Measurements from ENCODE around the gene ELL. TPM values are rescaled to one million over a fixed set of nuclear protein-coding genes. Genes with fewer than 3 reads are reported as not detected.

Gene ELL
- total RNA-seq, 1 donor from 2014 or later, result 15.5 TPM

DNA sequence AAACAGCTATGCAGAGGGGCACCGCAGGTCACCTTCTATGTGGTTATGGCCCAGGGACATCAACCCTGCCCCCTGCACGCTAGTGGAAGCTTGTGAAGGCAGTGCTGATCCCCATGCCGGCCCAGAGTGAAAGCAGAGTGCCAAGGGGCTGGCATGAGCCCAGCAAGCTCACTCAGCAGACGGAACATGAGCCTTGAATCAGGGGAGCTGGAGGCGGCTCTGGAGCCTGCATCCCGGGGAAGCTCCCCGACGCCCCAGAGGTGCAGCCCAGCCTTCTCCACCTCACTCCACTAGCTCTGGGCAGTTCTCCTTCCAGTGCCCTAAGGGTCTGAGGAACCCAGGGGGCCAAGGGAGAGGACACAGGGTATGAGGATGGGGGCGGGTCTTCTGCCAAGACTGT, 64.9 kb downstream of the ELL start:
- DNase-seq (ENCODE audit: low spot score, unreplicated experiment), result no peak
- Mint-ChIP-seq H3K27ac (no peak overlapping the region), H3K4me1 (ENCODE audit: low read depth) (peaks cover 2% of the 10 kb centered on the region), H3K4me3 (ENCODE audit: low read depth) (no peak overlapping the region), H3K27me3 (no peaks in the 10 kb centered on the region), H3K9me3 (ENCODE audit: low read depth) (no peaks in the 10 kb centered on the region), H3K36me3 (ENCODE audit: insufficient read depth) (peaks cover 15% of the 10 kb centered on the region)
- TF ChIP-seq, protein P1, sequence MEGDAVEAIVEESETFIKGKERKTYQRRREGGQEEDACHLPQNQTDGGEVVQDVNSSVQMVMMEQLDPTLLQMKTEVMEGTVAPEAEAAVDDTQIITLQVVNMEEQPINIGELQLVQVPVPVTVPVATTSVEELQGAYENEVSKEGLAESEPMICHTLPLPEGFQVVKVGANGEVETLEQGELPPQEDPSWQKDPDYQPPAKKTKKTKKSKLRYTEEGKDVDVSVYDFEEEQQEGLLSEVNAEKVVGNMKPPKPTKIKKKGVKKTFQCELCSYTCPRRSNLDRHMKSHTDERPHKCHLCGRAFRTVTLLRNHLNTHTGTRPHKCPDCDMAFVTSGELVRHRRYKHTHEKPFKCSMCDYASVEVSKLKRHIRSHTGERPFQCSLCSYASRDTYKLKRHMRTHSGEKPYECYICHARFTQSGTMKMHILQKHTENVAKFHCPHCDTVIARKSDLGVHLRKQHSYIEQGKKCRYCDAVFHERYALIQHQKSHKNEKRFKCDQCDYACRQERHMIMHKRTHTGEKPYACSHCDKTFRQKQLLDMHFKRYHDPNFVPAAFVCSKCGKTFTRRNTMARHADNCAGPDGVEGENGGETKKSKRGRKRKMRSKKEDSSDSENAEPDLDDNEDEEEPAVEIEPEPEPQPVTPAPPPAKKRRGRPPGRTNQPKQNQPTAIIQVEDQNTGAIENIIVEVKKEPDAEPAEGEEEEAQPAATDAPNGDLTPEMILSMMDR (IDR thresholded peaks at IDR 0.05; ENCODE audit: unreplicated experiment), result no peak

DNA sequence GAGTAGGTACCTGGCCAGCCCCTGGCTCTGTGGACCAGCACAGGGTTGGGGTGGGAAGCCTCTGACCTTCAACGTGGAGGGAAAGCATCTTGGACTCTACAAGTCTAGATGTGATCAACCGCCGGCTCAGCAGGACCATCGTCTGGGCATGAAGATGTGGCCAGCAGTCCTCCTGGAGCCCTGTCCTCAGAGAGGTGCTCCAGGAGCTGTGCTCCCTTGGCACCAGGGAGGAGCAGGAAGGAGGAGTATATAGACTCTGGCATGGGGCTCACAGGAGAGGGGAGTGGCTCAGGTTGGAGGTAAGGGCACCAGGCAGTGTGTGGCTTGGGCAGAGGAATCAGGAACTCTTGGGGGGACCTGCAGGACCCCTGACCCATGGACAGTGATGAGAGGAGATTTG, 65.6 kb downstream of the ELL start:
- H3K27ac Mint-ChIP-seq, result no peak overlapping the region
- no peak overlapping the region for H3K4me3 Mint-ChIP-seq (ENCODE audit: low read depth)
- no peaks in the 10 kb centered on the region for H3K27me3 Mint-ChIP-seq
- TF ChIP-seq, protein P1 (IDR thresholded peaks at IDR 0.05; ENCODE audit: unreplicated experiment), result no peak
- no peak for DNase-seq (ENCODE audit: low spot score, unreplicated experiment)
- no peaks in the 10 kb centered on the region for H3K9me3 Mint-ChIP-seq (ENCODE audit: low read depth)
- peaks cover 11% of the 10 kb centered on the region for H3K36me3 Mint-ChIP-seq (ENCODE audit: insufficient read depth)
- peaks cover 2% of the 10 kb centered on the region for H3K4me1 Mint-ChIP-seq (ENCODE audit: low read depth)

DNA sequence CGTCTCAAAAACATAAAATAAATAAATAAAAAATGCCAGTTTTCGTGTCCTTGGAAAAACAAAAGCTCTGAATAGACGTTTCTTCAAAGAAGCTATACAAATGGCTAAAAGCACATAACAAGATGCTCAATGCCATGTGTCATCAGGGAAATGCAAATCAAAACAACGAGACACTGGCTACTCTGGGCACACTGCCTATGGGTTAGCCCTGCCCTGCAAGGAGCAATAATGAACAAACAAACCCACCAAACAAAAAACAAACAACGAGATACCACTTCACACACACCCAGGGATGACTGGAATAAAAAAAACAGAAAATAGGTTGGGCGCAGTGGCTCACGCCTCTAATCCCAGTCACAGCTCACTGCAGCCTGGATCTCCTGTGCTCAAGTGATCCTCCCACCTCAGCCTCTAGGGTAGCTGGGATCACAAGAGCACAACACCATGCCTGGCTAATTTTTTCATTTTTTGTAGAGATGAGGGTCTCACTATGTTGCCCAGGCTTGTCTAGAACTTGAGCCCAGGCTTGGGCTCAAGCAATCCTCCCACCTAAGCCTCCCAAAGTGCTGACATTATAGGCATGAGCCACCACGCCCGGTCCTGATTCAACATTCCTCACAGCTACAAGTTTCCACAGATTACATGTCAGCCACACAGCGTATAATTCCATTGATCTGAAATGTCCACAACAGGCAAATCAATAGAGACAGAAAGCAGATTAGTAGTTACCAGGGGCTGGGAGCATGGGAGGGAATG, 68.4 kb downstream of the ELL start:
- Mint-ChIP-seq H3K4me3 (ENCODE audit: low read depth) (no peak overlapping the region), H3K4me1 (ENCODE audit: low read depth) (peaks cover 4% of the 10 kb centered on the region), H3K27ac (no peak overlapping the region), H3K36me3 (ENCODE audit: insufficient read depth) (peaks cover 11% of the 10 kb centered on the region), H3K27me3 (no peaks in the 10 kb centered on the region), H3K9me3 (ENCODE audit: low read depth) (no peaks in the 10 kb centered on the region)
- DNase-seq (ENCODE audit: low spot score, unreplicated experiment), result no peak
- TF ChIP-seq, protein P1 (IDR thresholded peaks at IDR 0.05; ENCODE audit: unreplicated experiment), result no peak

DNA sequence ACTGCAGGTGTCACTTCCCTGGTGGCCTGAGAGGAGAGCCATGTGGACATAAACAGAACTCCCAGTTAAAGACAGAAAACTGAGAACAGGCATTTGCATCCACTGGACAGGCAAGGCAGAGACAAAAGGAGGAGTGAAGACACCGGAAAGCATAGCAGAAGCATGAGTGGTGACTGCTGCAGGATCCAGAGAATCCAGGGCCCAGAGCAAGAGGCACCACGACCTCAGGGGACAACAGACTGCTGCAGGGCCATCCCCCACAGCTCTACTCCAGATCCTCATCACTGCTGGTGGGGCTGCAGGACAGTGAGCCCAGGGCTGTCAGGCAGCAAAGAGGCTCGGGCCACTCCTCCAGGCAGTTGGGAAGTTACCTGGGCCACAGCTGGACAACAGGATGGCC, 69.5 kb downstream of the ELL start:
- H3K9me3 Mint-ChIP-seq (ENCODE audit: low read depth), result no peaks in the 10 kb centered on the region
- H3K36me3 Mint-ChIP-seq (ENCODE audit: insufficient read depth), result peaks cover 11% of the 10 kb centered on the region
- no peaks in the 10 kb centered on the region for H3K27me3 Mint-ChIP-seq
- no peak overlapping the region for H3K4me3 Mint-ChIP-seq (ENCODE audit: low read depth)
- no peak for DNase-seq (ENCODE audit: low spot score, unreplicated experiment)
- TF ChIP-seq, protein P1 (IDR thresholded peaks at IDR 0.05; ENCODE audit: unreplicated experiment), result no peak
- H3K4me1 Mint-ChIP-seq (ENCODE audit: low read depth), result peaks cover 4% of the 10 kb centered on the region
- no peak overlapping the region for H3K27ac Mint-ChIP-seq

DNA sequence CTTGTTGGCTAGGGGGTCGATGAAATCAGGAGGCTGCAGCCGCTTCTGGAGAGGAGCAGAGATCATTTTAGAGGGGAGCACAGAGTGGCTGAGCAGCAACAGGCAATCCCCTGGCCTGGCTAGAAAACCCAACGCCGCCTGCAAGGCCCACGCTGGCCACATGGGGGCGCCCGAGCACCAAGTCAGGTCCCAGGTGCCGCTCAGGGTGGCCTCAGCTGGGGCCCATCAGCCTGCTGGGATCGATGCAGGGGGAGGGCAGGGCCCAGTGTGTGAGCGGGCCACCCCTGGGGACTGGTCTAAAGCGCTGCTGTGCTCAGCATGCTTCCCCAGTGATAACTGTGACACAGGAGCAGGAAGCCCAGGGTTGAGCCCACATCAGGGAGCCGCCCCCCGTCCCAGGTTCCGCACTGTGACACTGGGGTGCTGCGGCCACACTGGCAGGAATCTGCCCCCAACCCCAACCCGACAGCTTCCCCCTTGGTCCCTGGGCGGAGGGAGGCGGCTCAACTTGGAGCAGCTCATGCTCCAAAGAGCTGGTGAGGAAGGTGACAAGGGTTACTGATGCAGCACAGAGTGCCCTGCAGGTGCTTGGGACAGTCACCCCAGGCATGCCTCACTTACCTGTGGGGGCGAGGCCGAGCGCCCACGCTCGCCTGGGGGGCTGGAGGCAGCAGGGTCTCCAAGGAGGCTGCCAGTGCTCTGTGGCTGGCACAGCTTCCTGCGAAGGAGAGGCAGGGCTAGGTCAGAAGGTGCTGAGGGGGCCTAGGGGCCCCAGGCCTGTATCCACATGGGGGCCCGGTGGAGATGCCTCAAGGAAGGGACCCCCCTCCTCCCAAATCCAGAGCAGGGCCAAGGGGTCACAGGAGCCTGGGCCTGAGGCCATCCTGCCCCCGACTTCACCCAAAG, 70.7 kb downstream of the ELL start:
- peaks cover 4% of the 10 kb centered on the region for H3K4me1 Mint-ChIP-seq (ENCODE audit: low read depth)
- no peak overlapping the region for H3K27ac Mint-ChIP-seq
- no peaks in the 10 kb centered on the region for H3K9me3 Mint-ChIP-seq (ENCODE audit: low read depth)
- TF ChIP-seq, protein P1 (IDR thresholded peaks at IDR 0.05; ENCODE audit: unreplicated experiment), result peak; percentile 99
- H3K36me3 Mint-ChIP-seq (ENCODE audit: insufficient read depth), result peaks cover 8% of the 10 kb centered on the region
- H3K27me3 Mint-ChIP-seq, result no peaks in the 10 kb centered on the region
- H3K4me3 Mint-ChIP-seq (ENCODE audit: low read depth), result no peak overlapping the region
- peak; percentile 98 for DNase-seq (ENCODE audit: low spot score, unreplicated experiment)
